ENCODE results near the gene TAF4.

DNA sequence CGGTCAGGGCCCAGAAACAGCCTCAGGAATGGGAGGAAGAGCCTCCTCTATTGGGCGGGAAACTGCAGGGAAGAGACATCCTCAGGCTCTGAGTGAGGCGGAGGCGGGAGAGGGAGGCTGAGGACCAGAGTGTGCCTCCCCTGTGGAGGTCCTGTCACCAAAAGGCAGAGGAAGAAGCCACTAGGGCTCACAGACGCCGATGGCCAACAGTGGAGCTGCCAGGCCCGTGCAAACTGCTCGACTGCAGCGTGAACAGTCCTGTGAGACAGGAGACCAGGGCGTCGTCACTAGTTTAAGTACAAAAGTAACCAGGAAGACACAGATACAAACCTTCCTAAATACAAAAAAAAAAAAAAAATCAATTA, 82.7 kb downstream of the TAF4 start:
- TF ChIP-seq CTCF (IDR thresholded peaks at IDR 0.05): no peak
- no peak for TF ChIP-seq POLR2A (IDR thresholded peaks at IDR 0.05)

All from Peyer's patch (tissue), 4 donors.